Measurements from ENCODE around the gene EHMT2. TPM values are rescaled to one million over a fixed set of nuclear protein-coding genes. Genes with fewer than 3 reads are reported as not detected.
A peak's percentile ranks its signal among the peaks of the same experiment; 100 is the strongest.
"Not testable (repeated sequence)": the region's sequence is repeated elsewhere in the genome, so short reads cannot be mapped to it uniquely, and the experiment has no call there.

The EHMT2 gene
- polyA plus RNA-seq, 3 donors = 9.9 to 52.8 (median 16.0) TPM

DNA sequence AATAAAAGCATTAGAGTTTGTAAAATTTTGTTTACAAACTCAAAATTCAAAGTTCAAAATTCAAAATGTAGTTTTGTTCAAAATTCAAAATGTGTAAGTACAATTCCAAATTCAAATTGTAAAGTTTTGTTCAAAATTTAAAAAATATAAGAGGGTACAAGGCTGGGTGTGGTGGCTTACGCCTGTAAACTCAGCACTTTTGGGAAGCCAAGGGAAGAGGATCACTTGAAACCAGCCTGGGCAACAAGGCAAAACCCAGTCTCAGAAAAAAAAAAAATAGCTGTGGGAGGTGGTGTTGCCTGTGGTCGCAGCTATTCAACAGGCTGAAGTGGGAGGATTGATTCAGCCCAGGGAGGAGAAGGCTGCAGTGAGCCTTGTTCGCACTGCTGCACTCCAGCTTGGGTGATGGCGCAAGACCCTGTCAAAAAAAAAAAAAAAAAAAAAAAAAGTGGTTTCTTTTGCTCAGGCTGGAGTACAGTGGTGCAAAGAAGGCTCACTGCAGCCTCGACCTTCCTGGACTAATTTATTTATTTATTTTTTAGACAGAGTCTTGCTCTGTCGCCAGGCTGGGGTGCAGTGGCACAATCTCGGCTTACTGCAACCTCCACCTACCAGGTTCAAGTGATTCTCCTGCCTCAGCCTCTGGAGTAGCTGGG is 9.8 kb upstream of the EHMT2 start:
- Histone ChIP-seq H3K27ac (ENCODE audit: low read depth in 1 of 2, low read length in 2 of 2) (no peak overlapping the region), H3K4me1 (ENCODE audit: control insufficient read depth in 1 of 2, insufficient read depth in 2 of 2, low read length in 2 of 2) (peaks cover 15 to 17% of the 10 kb centered on the region in 2 donors), H3K27me3 (ENCODE audit: control insufficient read depth in 2 of 2, insufficient read depth in 2 of 2, low read length in 2 of 2) (no peaks in the 10 kb centered on the region), H3K36me3 (replicated peaks in 1 of 2; ENCODE audit: control insufficient read depth in 1 of 2, insufficient read depth in 2 of 2, low read length in 2 of 2) (no peaks in the 10 kb centered on the region), H3K9me3 (replicated peaks in 1 of 2; ENCODE audit: control insufficient read depth in 1 of 2, insufficient read depth in 1 of 2, low read length in 2 of 2) (no peaks in the 10 kb centered on the region), H3K4me2 (replicated peaks; ENCODE audit: extremely low read depth, low read length, poor library complexity, severe bottlenecking) (peak overlapping the region; percentile 14), H2AFZ (ENCODE audit: insufficient read depth, low read depth, low read length, poor library complexity, severe bottlenecking) (no peak overlapping the region), H3K4me3 (replicated peaks in 1 of 3; ENCODE audit: low read depth in 2 of 3, low read length in 3 of 3) (no peak overlapping the region), H4K20me1 (ENCODE audit: insufficient read depth, low read length) (no peaks in the 10 kb centered on the region), H3K9ac (ENCODE audit: insufficient read depth, low read length, poor library complexity, severe bottlenecking) (no peak overlapping the region), H3K79me2 (ENCODE audit: insufficient read depth, low read length) (no peaks in the 10 kb centered on the region)
- H3K27ac Mint-ChIP-seq = no peak overlapping the region
- peak overlapping the region in 1 of 2 donors; percentile 67 for H3K4me3 Mint-ChIP-seq
- TF ChIP-seq, protein P1, sequence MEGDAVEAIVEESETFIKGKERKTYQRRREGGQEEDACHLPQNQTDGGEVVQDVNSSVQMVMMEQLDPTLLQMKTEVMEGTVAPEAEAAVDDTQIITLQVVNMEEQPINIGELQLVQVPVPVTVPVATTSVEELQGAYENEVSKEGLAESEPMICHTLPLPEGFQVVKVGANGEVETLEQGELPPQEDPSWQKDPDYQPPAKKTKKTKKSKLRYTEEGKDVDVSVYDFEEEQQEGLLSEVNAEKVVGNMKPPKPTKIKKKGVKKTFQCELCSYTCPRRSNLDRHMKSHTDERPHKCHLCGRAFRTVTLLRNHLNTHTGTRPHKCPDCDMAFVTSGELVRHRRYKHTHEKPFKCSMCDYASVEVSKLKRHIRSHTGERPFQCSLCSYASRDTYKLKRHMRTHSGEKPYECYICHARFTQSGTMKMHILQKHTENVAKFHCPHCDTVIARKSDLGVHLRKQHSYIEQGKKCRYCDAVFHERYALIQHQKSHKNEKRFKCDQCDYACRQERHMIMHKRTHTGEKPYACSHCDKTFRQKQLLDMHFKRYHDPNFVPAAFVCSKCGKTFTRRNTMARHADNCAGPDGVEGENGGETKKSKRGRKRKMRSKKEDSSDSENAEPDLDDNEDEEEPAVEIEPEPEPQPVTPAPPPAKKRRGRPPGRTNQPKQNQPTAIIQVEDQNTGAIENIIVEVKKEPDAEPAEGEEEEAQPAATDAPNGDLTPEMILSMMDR (IDR thresholded peaks at IDR 0.05) = no peak
- DNase-seq = no peak
- H3K36me3 Mint-ChIP-seq = peaks cover 0 to 3% of the 10 kb centered on the region in 2 donors
- peaks cover 24% of the 10 kb centered on the region for H3K4me1 Mint-ChIP-seq
- intact Hi-C loops (cut with micrococcal nuclease) = loop anchor here in 1 of 2 donors (5.0 kb wide), 1 partner anchor 35 kb away; no protein-coding TSS in a partner anchor
- peaks cover 8 to 29% (median 15%) of the 10 kb centered on the region in 3 donors for H3K27me3 Mint-ChIP-seq (ENCODE audit: low read depth in 3 of 3)
- 17% methylated on average over 4 of the region's 7 CpGs for WGBS (ENCODE audit: insufficient coverage)
- H3K9me3 Mint-ChIP-seq = peaks cover 0 to 2% (median 0%) of the 10 kb centered on the region in 7 donors

DNA sequence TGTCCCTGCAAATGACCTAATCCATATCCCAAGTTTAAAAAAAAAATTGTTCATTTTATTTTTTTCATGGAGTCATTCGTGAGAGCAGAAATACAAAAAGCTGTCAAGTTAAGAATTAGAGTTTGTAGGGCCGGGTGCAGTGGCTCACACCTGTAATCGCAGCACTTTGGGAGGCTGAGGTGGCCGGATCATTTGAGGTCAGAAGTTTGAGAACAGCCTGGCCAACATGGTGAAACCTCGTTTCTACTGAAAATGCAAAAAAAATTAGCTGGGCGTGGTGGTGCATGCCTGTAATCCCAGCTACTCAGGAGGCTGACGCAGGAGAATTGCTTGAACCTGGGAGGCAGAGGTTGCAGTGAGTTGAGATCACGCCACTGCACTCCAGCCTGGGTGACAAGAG is 9.2 kb upstream of the EHMT2 start:
- H3K9ac ChIP-seq (ENCODE audit: insufficient read depth, low read length, poor library complexity, severe bottlenecking); H3K79me2 ChIP-seq (ENCODE audit: insufficient read depth, low read length); H3K27ac Mint-ChIP-seq; H4K20me1 ChIP-seq (ENCODE audit: insufficient read depth, low read length); H3K4me2 ChIP-seq (replicated peaks; ENCODE audit: extremely low read depth, low read length, poor library complexity, severe bottlenecking); H3K27ac ChIP-seq (ENCODE audit: low read depth in 1 of 2, low read length in 2 of 2); H3K27me3 ChIP-seq (ENCODE audit: control insufficient read depth in 2 of 2, insufficient read depth in 2 of 2, low read length in 2 of 2); H3K9me3 ChIP-seq (replicated peaks in 1 of 2; ENCODE audit: control insufficient read depth in 1 of 2, insufficient read depth in 1 of 2, low read length in 2 of 2); H3K36me3 Mint-ChIP-seq; H2AFZ ChIP-seq (ENCODE audit: insufficient read depth, low read depth, low read length, poor library complexity, severe bottlenecking); H3K36me3 ChIP-seq (replicated peaks in 1 of 2; ENCODE audit: control insufficient read depth in 1 of 2, insufficient read depth in 2 of 2, low read length in 2 of 2); H3K9me3 Mint-ChIP-seq; H3K4me3 ChIP-seq (replicated peaks in 1 of 3; ENCODE audit: low read depth in 2 of 3, low read length in 3 of 3); H3K4me3 Mint-ChIP-seq; DNase-seq: not testable (repeated sequence)
- H3K4me1 Mint-ChIP-seq = peaks cover 25% of the 10 kb centered on the region
- peaks cover 16 to 19% of the 10 kb centered on the region in 2 donors for H3K4me1 ChIP-seq (ENCODE audit: control insufficient read depth in 1 of 2, insufficient read depth in 2 of 2, low read length in 2 of 2)
- H3K27me3 Mint-ChIP-seq (ENCODE audit: low read depth in 3 of 3) = peaks cover 8 to 29% (median 15%) of the 10 kb centered on the region in 3 donors
- WGBS (ENCODE audit: insufficient coverage) = 85% methylated on average over 7 of the region's 8 CpGs
- intact Hi-C loops (cut with micrococcal nuclease) = loop anchor here in 1 of 2 donors (5.0 kb wide), 1 partner anchor 36 kb away; no protein-coding TSS in a partner anchor

Measured in CD14-positive monocyte (primary cell).